ENCODE data around the gene PIK3C2G. TPM values are rescaled to one million over a fixed set of nuclear protein-coding genes. Genes with fewer than 3 reads are reported as not detected.
"Not testable (repeated sequence)": the region's sequence is repeated elsewhere in the genome, so short reads cannot be mapped to it uniquely, and the experiment has no call there.

Gene PIK3C2G
- total RNA-seq, 1 donor from 2014 or later = 0.69 TPM

DNA sequence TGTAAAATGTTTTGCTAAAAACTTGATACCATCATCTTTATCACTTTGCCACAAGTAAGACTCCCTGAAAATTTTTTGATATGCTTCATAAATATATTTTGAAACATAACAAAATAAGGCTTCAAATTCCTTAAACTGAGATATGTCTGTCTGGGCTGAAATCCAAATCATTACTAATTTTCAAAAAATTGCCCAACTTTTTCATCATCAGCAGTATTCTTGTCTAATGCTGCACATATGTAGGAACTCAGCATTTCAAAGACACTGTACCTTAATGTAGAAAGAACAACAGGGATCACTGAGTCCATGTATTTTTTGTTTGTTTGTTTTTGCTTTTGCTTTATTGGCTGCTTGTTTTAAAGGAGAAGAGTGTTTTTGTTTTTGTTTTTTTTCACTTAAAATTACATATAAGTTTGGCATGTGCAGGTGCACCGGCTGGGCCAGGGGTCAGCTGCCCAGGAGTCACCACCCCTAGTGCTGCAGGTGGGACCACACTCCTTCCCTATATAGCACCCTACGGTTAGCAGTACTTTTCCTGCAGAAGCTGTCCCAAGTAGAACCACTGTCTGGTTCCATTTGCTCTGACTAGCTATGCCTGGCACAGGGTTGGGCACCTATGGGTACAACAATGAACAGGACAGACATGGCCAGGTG is 231.2 kb downstream of the PIK3C2G start:
- no peaks in the 10 kb centered on the region for H3K36me3 ChIP-seq
- DNase-seq = no peak
- no peaks in the 10 kb centered on the region for H3K27me3 ChIP-seq
- H3K4me1 ChIP-seq = no peaks in the 10 kb centered on the region
- no peak overlapping the region for H3K4me3 ChIP-seq
- no peak overlapping the region for H3K27ac ChIP-seq
- ATAC-seq = no peak
- intact Hi-C loops (cut with DNase I) = no loop called here
- TF ChIP-seq, protein P1, sequence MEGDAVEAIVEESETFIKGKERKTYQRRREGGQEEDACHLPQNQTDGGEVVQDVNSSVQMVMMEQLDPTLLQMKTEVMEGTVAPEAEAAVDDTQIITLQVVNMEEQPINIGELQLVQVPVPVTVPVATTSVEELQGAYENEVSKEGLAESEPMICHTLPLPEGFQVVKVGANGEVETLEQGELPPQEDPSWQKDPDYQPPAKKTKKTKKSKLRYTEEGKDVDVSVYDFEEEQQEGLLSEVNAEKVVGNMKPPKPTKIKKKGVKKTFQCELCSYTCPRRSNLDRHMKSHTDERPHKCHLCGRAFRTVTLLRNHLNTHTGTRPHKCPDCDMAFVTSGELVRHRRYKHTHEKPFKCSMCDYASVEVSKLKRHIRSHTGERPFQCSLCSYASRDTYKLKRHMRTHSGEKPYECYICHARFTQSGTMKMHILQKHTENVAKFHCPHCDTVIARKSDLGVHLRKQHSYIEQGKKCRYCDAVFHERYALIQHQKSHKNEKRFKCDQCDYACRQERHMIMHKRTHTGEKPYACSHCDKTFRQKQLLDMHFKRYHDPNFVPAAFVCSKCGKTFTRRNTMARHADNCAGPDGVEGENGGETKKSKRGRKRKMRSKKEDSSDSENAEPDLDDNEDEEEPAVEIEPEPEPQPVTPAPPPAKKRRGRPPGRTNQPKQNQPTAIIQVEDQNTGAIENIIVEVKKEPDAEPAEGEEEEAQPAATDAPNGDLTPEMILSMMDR (IDR thresholded peaks at IDR 0.05) = no peak
- H3K9me3 ChIP-seq = no peaks in the 10 kb centered on the region

DNA sequence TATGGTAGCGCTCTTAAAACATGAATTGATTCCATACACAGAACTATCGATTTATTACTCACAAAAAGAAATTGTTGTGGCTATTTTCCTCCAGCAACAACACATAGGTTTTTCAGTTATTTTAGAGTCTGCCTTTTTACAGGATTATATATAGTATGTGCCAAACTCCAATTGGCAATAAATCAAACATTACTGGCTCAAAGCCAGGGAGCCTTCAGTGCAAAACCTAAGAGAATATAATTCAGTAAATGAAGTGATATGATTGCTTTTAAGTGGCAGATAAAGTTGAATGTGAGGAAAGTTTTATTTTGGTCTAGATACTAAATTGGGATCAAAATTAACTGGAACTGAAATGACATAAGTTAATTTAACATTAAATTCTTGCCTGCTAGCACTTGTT is 234.8 kb downstream of the PIK3C2G start:
- ATAC-seq = no peak
- intact Hi-C loops (cut with DNase I) = no loop called here
- TF ChIP-seq, protein P1 (IDR thresholded peaks at IDR 0.05) = no peak

GRCh38 chr12:18500160-18500574 is 238.8 kb downstream of the PIK3C2G start:
- H3K4me3 ChIP-seq; H3K27me3 ChIP-seq; H3K4me1 ChIP-seq; H3K9me3 ChIP-seq; intact Hi-C loops (cut with DNase I); DNase-seq; H3K36me3 ChIP-seq; H3K27ac ChIP-seq; ATAC-seq: not testable (repeated sequence)

More for the DNA sequence above, 234.8 kb downstream of the PIK3C2G start:
- H3K4me1 ChIP-seq = no peaks in the 10 kb centered on the region
- no peaks in the 10 kb centered on the region for H3K27me3 ChIP-seq
- H3K4me3 ChIP-seq = no peak overlapping the region
- DNase-seq = no peak
- H3K9me3 ChIP-seq = no peaks in the 10 kb centered on the region
- H3K36me3 ChIP-seq = no peaks in the 10 kb centered on the region
- no peak overlapping the region for H3K27ac ChIP-seq

GRCh38 chr12:18500736-18501135 is 239.4 kb downstream of the PIK3C2G start:
- H3K36me3 ChIP-seq; intact Hi-C loops (cut with DNase I); H3K4me1 ChIP-seq; H3K4me3 ChIP-seq; H3K9me3 ChIP-seq; H3K27me3 ChIP-seq; ATAC-seq; DNase-seq; H3K27ac ChIP-seq: not testable (repeated sequence)

DNA sequence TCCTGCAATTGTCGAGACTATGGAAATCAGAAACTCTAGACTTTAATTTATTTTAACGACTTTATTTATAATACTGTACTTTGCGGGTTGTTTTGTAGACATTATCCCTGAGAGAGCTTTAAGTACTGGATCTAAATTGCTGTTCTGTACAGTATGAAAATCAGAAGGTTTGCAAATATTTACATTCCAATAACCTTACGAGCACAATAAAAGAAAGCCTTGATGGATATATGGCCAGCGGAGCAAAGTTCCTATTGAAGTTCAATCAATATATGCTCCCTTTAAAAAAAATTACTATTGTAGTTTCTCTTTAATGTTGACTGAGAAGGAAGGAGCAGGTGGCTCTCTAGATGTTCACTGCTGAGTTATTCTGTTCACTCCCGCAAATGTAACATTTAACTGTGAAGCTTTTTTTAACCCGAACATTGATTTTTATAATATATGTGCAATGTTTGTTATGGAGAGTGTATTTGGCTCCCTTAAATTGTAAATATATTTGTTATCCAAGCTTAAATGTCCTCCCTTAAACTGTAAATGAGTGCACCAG is 241.2 kb downstream of the PIK3C2G start:
- TF ChIP-seq, protein P1 (IDR thresholded peaks at IDR 0.05) = no peak
- intact Hi-C loops (cut with DNase I) = no loop called here
- H3K36me3 ChIP-seq = no peaks in the 10 kb centered on the region
- H3K27me3 ChIP-seq = no peaks in the 10 kb centered on the region
- ATAC-seq = no peak
- H3K4me3 ChIP-seq = no peak overlapping the region
- no peaks in the 10 kb centered on the region for H3K9me3 ChIP-seq
- DNase-seq = no peak
- H3K4me1 ChIP-seq = no peaks in the 10 kb centered on the region
- no peak overlapping the region for H3K27ac ChIP-seq

DNA sequence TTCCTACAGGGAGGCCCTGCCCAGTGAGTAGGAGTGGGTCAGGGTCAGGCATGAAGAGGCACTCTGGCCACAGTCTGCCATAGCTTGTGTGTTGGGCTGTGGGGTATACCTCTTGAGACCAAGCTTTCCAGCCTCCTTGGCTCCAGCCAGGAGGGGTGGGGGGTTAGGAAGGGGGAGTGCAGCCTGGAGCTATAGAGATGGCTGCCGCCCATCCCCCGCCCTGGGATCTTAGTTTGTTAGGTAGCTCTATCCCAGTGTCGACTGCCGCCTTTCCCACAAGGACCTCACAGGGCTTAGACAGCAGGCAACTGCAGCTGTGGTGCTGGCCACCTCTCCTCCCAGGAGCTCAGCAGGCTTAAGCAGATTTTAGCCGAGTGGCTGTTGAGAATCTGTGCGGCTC is 260.1 kb downstream of the PIK3C2G start:
- no peaks in the 10 kb centered on the region for H3K4me1 ChIP-seq
- no peak overlapping the region for H3K4me3 ChIP-seq
- no peaks in the 10 kb centered on the region for H3K36me3 ChIP-seq
- DNase-seq (peak; percentile 56), ATAC-seq (no peak)
- intact Hi-C loops (cut with DNase I) = no loop called here
- TF ChIP-seq, protein P1 (IDR thresholded peaks at IDR 0.05) = no peak
- H3K27me3 ChIP-seq = no peaks in the 10 kb centered on the region
- H3K27ac ChIP-seq = no peak overlapping the region
- peaks cover 5% of the 10 kb centered on the region for H3K9me3 ChIP-seq

Data from upper lobe of right lung (tissue), 1 donor.